Stimulated activated CD8-positive, alpha-beta memory T cell treated with anti-CD3 and anti-CD28 coated beads, Interleukin-4, amount 100 ng/mL, for 24 hours (primary cell): Measurements from ENCODE around the gene ABCG4.
"Not testable (repeated sequence)": the region's sequence is repeated elsewhere in the genome, so short reads cannot be mapped to it uniquely, and the experiment has no call there.

ENCODE experiments used
- DNase-seq: peaks from one replicate; pipeline ENCODE4 v3.0.0-alpha.2; 2020; ENCODE audit warnings: low read depth

ABCG4 gene

DNA sequence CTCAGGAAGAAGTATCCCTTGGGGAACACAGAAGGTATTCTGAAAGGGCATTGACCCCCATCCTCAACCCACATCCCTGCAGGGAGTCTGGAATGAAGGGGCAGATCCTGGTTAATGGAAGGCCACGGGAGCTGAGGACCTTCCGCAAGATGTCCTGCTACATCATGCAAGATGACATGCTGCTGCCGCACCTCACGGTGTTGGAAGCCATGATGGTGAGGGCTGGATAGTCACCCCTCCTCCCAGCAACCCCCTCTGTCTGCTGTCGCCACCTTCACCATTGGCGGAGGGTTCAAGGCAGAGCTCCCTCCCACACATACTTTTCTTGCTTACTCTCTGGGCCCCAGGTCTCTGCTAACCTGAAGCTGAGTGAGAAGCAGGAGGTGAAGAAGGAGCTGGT, 5.3 kb downstream of the ABCG4 start:
- DNase-seq: no peak

DNA sequence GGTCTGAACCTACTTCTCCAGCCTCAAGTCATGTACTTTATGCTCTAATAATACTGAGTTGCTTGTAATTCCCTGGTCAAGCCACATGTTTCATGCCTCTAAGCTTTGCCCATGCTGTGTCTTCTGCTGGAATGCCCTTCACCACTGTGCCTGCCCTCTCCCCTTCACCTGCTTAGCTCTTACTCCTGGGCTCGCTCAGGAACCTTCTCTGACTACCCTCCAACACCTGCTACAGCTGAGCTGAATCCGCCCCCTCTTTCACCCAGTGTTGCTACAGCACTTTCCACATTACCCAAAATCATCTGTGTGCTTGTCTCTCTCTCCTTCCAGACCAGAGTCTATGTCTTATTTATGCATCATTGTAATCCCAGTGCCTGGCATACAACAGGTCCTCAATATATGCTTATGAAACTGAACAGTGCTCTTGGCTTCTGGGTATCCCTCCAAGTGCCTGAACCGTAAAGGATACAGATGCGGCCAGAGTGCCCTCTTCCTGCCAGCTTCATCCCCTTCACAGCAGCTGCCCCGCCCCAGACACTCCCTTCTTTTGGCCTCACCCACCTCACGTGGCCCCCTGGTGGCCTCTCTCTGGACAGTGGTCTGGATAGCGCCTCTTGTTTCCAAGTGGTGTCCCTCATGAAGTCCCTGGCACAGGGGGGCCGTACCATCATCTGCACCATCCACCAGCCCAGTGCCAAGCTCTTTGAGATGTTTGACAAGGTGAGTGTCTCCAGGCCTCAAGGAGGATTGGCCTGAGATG, 7.1 kb downstream of the ABCG4 start:
- DNase-seq: no peak

DNA sequence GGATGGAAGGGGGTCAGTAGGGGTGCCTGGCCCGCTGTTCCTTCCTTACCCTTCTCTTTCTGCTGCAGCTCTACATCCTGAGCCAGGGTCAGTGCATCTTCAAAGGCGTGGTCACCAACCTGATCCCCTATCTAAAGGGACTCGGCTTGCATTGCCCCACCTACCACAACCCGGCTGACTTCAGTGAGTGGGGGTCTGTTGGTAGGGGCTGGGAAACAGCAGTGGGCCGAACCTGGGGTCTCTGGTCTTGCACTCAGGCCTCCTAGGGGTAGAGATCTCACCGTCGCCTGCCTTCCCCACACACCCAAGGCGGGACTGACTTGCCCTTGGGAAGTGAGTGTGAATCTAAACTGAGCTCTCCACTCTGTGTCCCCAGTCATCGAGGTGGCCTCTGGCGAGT, 7.6 kb downstream of the ABCG4 start:
- no peak for DNase-seq

DNA sequence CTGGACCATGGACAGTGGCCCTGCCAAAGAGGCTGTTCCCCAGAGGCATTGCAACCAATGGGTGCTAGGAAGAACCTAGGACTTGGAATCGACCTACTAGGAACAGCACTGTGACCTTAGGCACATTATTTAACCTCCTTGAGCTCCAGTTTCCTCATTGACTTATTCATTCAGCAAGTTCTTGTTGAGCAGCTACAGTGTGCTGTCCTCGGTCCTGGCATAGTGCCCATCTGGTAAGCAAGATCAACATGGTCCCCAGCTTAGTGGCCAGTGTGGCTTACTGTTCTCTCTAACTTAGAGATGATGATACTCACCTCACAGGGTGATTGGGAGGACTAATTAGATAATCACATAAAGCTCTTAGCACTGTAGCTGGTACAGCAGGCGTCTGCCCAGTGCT, 8.2 kb downstream of the ABCG4 start:
- DNase-seq: no peak

DNA sequence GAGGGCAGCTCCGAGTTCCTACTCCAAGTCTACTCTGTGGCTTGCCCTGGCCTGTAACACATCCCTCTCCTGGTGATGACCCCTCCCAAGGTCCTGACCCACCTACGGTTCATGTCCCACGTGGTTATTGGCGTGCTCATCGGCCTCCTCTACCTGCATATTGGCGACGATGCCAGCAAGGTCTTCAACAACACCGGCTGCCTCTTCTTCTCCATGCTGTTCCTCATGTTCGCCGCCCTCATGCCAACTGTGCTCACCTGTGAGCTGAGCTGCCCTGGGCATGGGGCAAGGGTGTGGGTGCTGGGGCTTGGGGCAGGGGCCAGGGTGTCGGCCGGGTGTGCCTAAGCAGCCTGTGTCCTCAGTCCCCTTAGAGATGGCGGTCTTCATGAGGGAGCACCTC, 9.6 kb downstream of the ABCG4 start:
- DNase-seq: no peak

DNA sequence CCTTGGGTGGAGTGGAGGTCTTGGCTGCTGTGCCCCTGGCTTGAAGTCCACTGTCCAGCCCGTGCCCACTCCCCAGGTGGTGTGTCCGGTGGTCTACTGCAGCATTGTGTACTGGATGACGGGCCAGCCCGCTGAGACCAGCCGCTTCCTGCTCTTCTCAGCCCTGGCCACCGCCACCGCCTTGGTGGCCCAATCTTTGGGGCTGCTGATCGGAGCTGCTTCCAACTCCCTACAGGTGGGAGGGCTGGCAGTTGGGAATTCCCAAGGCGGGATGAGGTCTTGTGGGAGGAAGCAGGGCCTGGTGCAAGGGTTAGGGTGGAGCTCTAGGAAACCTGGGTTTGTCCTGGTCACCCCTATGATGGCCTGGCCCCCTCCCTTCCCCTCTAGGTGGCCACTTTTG, 11.3 kb downstream of the ABCG4 start:
- DNase-seq: no peak

DNA sequence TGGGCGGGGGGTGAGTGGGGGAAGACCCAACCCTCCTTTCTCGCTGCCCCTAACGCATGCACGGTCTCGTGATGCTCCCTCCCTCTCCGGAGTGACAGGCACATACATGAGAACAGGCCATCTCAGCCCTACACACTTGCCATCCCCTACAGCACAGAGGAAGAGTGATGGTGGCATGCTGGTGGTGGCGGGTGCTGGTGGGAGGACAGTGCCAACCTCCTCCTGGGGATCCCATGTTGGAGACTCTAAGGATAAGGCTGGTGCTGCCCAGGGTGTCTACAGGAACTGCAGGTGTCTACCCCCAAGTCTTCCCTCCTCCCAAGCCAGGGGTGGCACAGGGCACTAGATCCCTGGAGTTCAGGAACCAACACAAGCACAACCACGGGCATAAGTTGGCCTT, 13.0 kb downstream of the ABCG4 start:
- DNase-seq: no peak

DNA sequence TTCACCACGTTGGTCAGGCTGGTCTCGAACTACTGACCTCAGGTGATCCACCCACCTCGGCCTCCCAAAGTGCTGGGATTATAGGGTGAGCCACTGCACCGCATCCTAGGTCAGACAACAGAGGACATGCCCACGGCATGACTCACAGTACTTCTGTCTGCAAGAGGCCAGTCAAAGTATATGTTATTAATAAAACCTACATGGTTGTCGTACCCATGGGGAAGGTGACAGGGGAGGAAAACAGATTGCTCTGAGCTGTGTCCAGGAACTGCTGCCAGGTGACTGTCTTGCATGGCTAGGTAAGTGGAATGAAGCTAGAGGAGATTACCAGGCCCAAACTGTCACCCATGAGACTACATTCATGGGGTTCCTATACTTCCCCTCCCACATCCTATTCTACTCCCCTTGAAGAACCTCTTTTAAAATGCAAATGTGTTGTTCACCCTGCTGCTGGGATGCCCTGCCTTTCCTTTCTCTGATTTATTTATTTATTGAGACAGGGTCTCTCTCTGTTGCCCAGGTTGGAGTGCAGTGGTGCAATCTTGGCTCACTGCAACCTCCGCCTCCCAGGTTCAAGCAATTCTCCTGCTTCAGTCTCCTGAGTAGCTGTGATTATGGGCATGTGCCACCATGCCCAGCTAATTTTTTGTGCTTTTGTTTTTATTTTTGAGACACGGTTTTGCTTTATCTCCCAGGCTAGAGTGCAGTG, 17.7 kb downstream of the ABCG4 start:
- DNase-seq: no peak

DNA sequence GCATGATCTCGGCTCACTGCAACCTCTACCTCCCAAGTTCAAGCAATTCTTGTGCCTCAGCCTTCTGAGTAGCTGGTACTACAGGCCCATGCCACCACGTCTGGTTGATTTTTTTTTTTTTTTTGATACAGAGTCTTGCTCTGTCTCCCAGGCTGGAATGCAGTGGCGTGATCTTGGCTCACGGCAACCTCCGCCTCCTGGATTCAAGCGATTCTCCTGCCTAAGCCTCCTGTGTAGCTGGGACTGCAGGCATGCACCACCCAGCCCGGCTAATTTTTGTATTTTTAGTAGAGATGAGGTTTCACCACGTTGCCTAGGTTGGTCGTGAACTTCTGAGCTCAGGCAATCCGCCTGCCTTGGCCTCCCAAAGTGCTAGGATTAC, 18.2 kb downstream of the ABCG4 start:
- not testable (repeated sequence) for DNase-seq

DNA sequence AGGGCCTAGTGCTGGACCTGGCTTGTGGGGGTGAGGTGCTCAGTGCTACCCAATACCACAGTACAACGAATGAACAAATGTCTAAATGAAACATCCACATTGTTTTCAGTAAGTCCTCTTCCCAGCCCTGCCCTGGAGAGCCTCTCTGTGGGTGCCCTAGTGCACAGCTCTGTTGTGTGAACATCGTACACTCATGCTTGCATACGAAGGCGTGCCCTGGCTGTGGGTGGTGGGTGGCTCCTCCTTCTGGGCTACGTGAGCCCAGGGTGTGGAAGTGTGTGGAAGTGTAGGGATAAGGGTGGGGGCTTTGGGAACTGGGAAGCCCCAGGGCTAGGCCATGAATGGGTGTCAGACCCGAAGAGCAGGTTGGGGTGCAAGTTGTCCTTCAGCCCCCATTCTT, 19.1 kb downstream of the ABCG4 start:
- no peak for DNase-seq

DNA sequence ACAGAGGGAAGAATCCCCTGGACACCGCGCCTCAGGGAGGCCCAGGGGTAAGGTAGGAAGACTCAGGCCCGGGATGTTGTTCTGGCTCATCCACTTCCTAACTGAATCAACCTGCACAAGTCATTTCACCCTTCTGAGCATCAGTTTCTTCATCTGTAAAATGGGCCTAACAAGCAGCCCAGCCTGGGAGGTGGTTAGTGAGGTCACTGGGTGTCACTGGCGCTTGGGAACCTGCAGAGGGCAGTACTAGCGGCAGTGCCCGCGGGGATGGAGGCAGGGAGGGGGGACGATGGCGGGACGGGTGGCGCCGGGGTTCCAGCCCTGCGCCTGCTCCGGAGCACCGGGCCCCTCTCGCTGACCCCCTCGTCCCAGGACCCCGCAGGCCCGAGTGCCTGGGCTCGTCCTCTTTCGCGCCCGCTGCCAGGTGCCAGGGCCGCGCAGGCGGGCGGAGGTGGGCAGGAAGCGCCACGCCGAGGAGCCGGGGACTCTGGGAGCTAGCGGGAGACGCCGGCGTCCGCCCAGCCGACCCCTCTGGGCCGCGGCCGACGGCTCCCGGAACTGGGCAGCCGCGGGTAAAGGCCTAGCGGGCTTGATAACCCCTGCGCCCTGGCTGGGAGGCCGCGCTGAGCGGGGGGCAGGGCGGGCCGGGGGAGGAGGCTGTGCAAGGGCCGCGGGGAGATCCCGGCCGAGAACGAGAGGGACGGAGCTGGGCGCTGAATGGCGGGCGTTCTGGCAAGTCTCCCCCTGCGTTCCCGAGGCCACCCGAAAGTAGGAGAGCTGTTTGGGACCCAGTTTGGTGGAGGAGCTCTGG, 19.8 kb downstream of the ABCG4 start, which contains the start of gene NLRX1:
Gene NLRX1, plus strand, starts transcription at position 255 of the 811 bp plus-strand sequence. CDS start 2,679 bp downstream, outside the sequence.
- peak; percentile 67 for DNase-seq

DNA sequence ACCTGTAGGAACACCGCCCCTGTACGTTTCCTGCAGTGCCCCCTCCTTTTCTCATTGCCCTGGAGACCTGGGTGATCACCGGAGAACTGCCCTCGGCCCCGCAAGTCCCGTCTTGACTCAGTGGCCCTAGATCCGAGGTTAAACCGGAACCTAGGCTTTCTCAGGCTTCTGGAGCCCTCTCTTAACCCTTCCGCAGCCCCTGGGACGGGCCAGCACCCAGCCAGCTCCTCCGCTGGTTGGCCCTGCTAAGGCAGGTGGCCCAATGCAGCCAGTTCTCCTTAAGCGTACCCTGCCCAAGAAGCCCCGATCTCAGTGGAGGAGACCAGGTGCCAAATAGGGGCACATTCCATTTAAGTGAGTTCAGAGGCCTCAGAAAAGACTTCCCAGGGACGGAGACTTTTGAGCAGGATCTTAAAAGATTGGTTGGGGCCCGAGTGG, 20.4 kb downstream of the ABCG4 start:
- peak; percentile 9 for DNase-seq

DNA sequence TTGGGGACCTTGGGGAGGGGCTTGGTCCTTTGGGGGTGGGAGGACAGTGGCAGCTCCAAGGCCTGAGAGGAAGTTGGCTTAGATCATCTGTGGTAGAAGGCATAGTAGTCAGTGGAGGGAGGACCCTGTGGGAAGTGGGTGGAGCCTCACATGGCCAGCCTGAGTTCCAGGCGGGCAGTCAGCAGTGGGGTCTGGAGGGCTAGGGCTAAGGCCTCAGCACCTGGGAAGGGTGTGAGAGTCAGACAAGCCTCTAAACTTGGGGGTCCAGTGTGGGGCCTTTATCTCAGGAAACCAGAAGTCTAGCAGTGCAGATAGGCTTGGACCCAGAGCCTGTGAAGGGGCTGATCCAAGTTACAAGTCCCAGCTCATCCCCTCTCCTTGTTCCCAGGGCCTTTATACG, 23.7 kb downstream of the ABCG4 start:
- no peak for DNase-seq

DNA sequence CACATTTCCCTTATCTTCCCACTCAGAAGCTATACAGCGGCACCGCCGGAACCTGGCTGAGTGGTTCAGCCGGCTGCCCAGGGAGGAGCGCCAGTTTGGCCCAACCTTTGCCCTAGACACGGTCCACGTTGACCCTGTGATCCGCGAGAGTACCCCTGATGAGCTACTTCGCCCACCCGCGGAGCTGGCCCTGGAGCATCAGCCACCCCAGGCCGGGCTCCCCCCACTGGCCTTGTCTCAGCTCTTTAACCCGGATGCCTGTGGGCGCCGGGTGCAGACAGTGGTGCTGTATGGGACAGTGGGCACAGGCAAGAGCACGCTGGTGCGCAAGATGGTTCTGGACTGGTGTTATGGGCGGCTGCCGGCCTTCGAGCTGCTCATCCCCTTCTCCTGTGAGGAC, 24.6 kb downstream of the ABCG4 start:
- DNase-seq: no peak

DNA sequence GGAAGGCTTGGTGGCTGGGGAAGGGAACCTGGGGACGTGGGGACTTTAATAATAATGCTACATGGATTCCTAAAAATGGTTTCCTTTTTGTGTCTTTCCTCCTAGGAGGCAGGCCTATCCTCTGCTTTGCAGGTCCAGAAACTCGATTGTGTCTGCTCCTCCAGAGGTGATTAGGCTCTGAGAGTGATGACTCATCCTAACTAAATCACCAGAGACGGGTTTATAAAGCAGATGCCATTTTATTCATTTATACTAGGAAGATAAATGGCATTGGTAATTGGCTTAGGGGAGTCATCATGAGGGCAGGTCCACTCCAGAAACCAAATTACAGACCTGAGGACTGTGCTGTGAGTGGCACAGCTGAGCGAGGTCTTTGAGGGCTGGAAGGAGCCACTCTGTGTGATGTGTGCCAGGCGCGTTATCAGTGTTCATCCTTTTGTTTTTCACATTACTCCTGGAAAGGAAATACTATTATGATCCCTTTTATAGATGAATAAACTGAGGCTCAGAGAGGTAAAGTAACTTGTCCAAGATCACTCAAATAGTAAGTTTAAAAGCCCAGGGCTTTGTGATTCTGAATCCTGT, 26.7 kb downstream of the ABCG4 start:
- no peak for DNase-seq

DNA sequence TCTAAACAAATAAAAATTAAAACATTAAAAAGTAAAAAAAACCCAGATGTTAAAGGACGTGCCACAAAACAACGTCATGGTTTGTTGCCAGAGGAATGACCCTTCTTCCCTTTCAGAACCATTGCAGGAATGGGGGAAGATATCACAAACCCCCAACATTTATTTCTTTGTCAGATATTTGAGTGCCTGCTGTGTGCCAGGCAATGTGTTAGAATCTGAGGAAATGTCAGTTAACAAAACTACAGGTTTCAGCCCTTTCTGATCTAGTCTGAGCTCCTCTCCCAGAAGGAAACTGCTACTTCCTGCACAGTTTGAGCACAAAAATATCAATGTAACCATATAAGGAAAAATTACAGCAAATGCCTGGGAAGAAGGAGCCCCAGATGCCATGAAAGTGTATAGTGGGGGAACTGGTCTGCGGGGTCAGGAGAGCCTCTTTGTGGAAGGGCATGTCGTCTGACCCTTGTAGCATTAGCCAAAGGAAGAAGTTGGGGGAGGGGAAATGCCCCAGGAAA, 29.4 kb downstream of the ABCG4 start:
- no peak for DNase-seq

DNA sequence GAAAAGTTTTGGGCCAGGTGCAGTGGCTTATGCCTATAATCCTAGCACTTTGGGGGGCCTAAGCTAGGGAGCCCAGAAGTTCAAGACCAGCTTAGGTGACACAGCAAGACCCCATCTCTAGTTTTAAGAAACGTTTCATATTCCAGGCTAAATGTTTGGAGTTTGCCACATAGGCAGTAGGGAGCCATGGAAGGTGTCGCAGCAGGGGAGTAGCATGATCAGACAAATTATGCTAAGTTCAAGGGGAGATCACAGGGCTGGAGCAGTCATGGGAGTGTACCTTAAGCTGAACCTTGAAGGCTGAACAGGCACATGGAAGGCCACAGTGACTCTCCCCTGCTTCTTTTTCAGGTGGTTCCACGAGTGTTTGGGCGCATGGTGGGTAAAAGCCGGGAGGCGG, 30.5 kb downstream of the ABCG4 start:
- no peak for DNase-seq

DNA sequence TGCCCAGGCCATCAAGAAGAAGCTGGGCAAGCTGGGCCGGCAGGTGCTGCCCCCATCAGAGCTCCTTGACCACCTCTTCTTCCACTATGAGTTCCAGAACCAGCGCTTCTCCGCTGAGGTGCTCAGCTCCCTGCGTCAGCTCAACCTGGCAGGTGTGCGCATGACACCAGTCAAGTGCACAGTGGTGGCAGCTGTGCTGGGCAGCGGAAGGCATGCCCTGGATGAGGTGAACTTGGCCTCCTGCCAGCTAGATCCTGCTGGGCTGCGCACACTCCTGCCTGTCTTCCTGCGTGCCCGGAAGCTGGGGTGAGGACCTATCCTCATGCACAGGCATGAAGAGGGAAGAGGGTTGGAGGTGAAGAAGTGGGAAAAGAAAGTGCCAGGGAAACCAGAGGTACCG, 31.1 kb downstream of the ABCG4 start:
- no peak for DNase-seq

DNA sequence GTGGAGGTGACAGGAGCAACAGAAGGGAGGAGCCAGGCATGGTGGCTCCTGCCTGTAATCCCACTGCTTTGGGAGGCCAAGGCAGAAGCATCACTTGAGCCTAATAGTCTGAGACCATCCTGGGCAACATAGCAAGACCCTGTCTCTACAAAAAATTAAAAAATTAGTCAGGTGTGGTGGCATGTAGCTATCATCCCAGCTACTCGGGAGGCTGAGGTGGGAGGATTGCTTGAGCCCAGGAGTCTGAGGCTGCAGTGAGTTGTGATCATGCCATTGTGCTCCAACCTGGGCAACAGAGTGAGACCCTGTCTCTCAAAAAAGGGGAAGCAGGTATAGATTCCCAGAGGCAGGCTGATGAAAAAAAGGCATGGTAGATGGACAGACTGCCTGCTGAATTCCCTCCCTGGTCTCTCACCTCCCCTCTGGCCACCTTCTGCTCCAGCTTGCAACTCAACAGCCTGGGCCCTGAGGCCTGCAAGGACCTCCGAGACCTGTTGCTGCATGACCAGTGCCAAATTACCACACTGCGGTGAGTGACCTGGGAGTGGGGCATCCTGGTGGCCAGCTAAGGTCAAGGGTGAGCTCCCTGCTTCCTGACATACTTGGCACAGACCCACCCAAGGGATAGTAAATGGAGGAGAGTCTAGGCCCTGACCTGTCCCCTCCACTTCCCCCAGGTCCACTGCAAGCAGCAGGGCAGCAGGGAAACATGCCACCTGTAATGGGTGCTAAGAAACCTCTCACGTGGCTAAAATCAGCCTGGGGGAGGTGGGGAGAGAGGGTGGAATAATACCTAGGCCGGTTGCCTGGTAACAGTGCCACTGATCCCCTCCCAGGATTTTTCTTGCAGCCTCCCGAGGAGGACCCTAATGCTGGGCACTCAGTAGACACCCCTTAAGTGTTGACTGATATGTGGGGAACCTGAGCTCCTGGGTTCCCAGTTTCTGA, 32.2 kb downstream of the ABCG4 start:
- no peak for DNase-seq

DNA sequence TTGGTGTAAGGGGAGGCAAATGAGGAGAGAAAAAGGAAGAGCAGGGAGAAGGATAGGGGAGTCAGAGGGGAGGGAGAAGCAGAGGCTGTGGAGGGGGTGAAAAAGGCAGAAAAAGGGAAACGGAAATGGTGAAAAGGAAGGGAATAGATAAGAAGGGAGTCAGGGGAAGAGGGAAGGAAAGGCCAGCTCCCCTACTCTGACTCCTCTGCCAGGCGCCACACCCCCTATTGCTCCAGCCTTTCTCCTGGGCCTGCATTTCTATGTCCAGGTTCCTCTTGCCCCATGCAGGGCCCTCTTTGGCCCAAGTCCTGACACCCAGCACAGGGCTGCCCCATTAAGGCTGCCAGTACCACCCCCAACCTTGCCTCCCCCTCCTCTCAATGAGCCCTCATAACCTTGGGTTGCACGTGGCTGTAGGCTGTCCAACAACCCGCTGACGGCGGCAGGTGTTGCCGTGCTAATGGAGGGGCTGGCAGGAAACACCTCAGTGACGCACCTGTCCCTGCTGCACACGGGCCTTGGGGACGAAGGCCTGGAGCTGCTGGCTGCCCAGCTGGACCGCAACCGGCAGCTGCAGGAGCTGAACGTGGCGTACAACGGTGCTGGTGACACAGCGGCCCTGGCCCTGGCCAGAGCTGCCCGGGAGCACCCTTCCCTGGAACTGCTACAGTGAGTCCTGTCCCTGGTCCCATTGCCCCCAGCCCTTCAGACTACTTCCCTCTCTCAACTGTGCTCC, 33.0 kb downstream of the ABCG4 start:
- DNase-seq: no peak
